Loucy (cell line): ENCODE data around the gene ADRB2.

Experiments
- CTCF ChIP-seq: fragments of 200-600 bp; sonication (generic); conservative IDR thresholded peaks from 2 replicates; pipeline ENCODE4 v1.5.1; 2014; ENCODE audit warnings: mild to moderate bottlenecking, antibody characterized with exemption, low read length
- EZH2phosphoT487 ChIP-seq: fragments of 200-600 bp; IDR thresholded peaks from 2 replicates; pipeline ENCODE4 v1.6.1; 2018; ENCODE audit warnings: antibody characterized with exemption, mild to moderate bottlenecking, moderate library complexity, borderline replicate concordance

DNA sequence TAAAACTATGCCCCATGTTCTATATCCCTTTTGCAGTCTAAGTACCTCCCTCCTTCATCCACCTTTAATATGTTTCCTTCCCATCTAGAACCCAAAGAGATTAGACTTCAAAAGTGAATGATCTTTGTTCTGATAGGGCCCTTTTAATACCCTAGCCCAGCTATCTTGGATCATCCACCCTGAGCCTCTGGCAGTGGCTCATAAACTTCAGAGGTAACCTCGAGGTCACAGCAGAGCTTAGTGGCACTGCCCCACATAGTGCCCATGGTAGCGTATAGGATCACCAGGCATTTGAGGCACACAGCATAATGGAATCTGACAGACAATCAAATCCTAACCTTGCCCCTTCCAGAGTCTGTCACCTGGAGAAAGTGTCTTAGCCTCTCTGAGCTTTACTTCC is 15.8 kb downstream of the ADRB2 start:
- no peak for TF ChIP-seq CTCF
- TF ChIP-seq EZH2phosphoT487 = no peak
